Activated T-helper 2 cell treated with anti-CD3 and anti-CD28 coated beads, Interferon-gamma antibody, Interleukin-2, Interleukin-4, amounts not matched to agents 10 μg/mL and 5 μg/mL and 100 μg/mL, durations not matched to agents 14 hours and 24 hours and 36 hours (primary cell): ENCODE results near the gene WDR37. TPM values are rescaled to one million over a fixed set of nuclear protein-coding genes. Genes with fewer than 3 reads are reported as not detected.

Experiments
- DNase-seq: peaks from one replicate; pipeline ENCODE4 v3.0.0; 2021; ENCODE audit warnings: low spot score
- H3K27ac Mint-ChIP-seq: one replicate; pipeline ENCODE4 v1.8.0; 2021; ENCODE audit warnings: mixed read lengths
- H3K27me3 Mint-ChIP-seq: one replicate; pipeline ENCODE4 v1.8.0; 2021; ENCODE audit warnings: low read depth, mixed read lengths
- H3K36me3 Mint-ChIP-seq: one replicate; pipeline ENCODE4 v1.8.0; 2021; ENCODE audit warnings: low read depth, mixed read lengths
- H3K4me1 Mint-ChIP-seq: one replicate; pipeline ENCODE4 v1.8.0; 2021; ENCODE audit warnings: low read depth, mixed read lengths
- H3K4me3 Mint-ChIP-seq: one replicate; pipeline ENCODE4 v1.8.0; 2021; ENCODE audit warnings: low read depth, mild to moderate bottlenecking, moderate library complexity, mixed read lengths
- H3K9me3 Mint-ChIP-seq: one replicate; pipeline ENCODE4 v1.8.0; 2021; ENCODE audit warnings: mixed read lengths
- intact Hi-C: fragments of 100-400 bp; cut with micrococcal nuclease; formaldehyde crosslinking; loops from one replicate; pipeline ENCODE4 v1.15.1; 2023
- total RNA-seq: library from RNA; stranded (reverse); gene quantifications from 2 replicates; pipeline ENCODE4 v1.2.3, GENCODE V29; 2022

Gene WDR37
- total RNA-seq, 1 donor from 2014 or later = 18.9 TPM

- Mint-ChIP-seq H3K27me3 (no peaks in the 10 kb centered on the region), H3K36me3 (no peaks in the 10 kb centered on the region), H3K9me3 (no peaks in the 10 kb centered on the region), H3K4me3 (no peak overlapping the region), H3K27ac (no peak overlapping the region), H3K4me1 (no peaks in the 10 kb centered on the region)
- no peak for DNase-seq
- intact Hi-C loops = no loop called here
These were observed 123.3 kb downstream of the WDR37 start for GRCh38 chr10:1179346-1180070.

- Mint-ChIP-seq H3K9me3 (no peaks in the 10 kb centered on the region), H3K36me3 (no peaks in the 10 kb centered on the region), H3K4me1 (no peaks in the 10 kb centered on the region), H3K27me3 (no peaks in the 10 kb centered on the region), H3K27ac (no peak overlapping the region), H3K4me3 (no peak overlapping the region)
- no peak for DNase-seq
- intact Hi-C loops = no loop called here
These were observed 124.0 kb downstream of the WDR37 start for GRCh38 chr10:1180071-1180730.

- H3K4me3 Mint-ChIP-seq = no peak overlapping the region
- no peaks in the 10 kb centered on the region for H3K36me3 Mint-ChIP-seq
- DNase-seq = no peak
- no peaks in the 10 kb centered on the region for H3K27me3 Mint-ChIP-seq
- no peak overlapping the region for H3K27ac Mint-ChIP-seq
- H3K4me1 Mint-ChIP-seq = no peaks in the 10 kb centered on the region
- H3K9me3 Mint-ChIP-seq = no peaks in the 10 kb centered on the region
- intact Hi-C loops = no loop called here
These were observed 124.7 kb downstream of the WDR37 start for GRCh38 chr10:1180836-1181235.

Other genes with a start within 250 kb of the WDR37 start
- 137 and 152 TPM in 2 replicates for gene LARP4B, start 124.7 kb upstream of the WDR37 start, total RNA-seq
- gene GTPBP4, start 68.0 kb upstream of the WDR37 start, total RNA-seq = 134 and 135 TPM in 2 replicates
- gene IDI2, start 30.5 kb upstream of the WDR37 start, total RNA-seq = not detected in 2 replicates
- 80.1 and 89.6 TPM in 2 replicates for gene IDI1, start 7.3 kb upstream of the WDR37 start, total RNA-seq